ENCODE data around the gene PLA2G2D. TPM values are rescaled to one million over a fixed set of nuclear protein-coding genes. Genes with fewer than 3 reads are reported as not detected.

Gene PLA2G2D
- total RNA-seq, 1 donor = not detected

DNA sequence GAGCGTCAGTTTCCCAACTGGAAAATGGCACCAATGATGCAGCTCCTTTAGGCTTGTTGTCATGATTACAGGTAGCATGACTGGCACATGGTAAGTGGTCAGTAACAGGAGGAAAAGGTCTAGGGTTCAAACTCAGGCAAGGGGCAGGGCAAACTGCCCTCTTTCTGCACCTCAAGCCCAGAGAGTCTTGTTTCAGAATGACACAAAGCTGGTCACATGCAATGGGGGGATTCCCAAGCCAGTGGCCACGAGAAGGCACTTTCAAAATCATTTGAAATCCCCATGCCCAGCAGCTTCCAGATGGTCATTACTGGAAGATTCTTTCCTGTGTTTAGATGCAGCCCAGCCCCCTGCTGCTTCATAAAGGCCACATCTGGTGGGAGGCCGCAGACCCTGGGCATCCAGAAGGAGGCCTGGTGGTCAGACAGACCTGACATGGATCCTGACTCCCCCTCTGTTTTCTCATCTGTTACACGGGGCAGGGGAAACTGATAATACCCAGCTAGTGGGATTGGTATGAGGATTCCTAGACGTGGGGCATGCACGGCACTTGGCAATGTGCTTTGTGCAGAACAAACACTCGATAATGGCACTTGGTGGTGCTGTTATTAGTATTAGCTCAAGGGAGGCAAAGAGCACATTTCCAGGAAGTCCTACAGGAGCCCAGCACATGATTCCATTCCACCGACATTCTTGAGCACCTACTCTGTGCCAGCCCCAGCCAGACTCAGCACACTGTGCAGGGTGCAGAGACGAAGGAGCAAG lies 6.9 kb upstream of the PLA2G2D start:
- H3K4me3 ChIP-seq (ENCODE audit: low read depth, low read length) = no peak overlapping the region
- TF ChIP-seq CTCF (IDR thresholded peaks at IDR 0.05; ENCODE audit: insufficient read depth, low read depth, low read length) = no peak
- no peak for DNase-seq (ENCODE audit: low read depth)

DNA sequence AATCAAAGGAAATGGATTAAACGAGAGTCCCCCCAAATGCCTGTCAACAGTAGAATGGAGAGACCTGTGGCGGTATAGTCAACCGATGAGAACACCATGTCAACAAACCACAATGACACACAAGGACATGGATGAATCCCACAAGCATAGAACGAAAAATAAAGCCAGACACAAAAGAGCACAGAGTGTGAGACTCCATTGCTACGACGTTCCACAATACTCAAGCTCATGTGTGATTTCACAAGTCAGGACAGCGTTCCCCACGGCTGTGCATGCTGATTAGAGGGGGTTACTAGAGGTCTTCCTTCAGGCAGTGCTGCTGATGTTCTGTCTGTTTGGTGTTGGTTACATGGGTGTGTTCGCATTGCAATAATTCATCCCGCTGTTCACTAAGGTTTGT lies 5.8 kb upstream of the PLA2G2D start:
- no peak for TF ChIP-seq CTCF (IDR thresholded peaks at IDR 0.05; ENCODE audit: insufficient read depth, low read depth, low read length)
- H3K4me3 ChIP-seq (ENCODE audit: low read depth, low read length) = no peak overlapping the region
- DNase-seq (ENCODE audit: low read depth) = no peak

DNA sequence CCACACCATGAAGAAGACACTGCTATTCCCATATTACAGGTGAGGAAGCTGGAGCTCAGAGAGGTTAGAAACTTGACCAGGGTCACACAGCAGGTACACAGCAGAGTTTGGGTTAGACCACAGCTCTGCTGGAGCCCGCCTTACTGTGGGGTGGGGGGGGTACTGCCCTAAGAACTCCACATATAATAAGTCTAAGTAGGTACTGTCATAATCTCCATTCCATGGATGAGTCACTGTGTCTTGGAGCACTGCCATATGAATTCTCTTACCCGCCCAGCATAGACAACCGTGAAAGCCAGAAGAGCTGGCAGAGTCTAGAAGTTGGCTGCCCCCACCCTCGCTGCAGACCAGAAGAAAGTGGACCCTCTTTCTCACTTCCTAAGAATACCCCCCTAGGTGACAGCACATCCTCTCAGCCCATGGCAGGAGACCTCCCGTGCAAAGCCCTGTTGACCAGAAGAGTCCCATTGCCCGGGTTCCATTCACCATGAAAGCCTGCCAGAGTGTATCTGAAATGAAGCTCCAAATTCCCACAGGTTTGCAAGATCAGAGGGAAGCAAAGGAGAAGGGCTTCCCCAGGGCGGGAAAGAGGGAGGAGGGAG lies 5.2 kb upstream of the PLA2G2D start:
- peak; percentile 52 for DNase-seq (ENCODE audit: low read depth)
- H3K4me3 ChIP-seq (ENCODE audit: low read depth, low read length) = no peak overlapping the region
- TF ChIP-seq CTCF (IDR thresholded peaks at IDR 0.05; ENCODE audit: insufficient read depth, low read depth, low read length) = no peak

GRCh38 chr1:20123722-20124455 lies 4.6 kb upstream of the PLA2G2D start:
- no peak for DNase-seq (ENCODE audit: low read depth)
- TF ChIP-seq CTCF (IDR thresholded peaks at IDR 0.05; ENCODE audit: insufficient read depth, low read depth, low read length) = no peak
- no peak overlapping the region for H3K4me3 ChIP-seq (ENCODE audit: low read depth, low read length)

DNA sequence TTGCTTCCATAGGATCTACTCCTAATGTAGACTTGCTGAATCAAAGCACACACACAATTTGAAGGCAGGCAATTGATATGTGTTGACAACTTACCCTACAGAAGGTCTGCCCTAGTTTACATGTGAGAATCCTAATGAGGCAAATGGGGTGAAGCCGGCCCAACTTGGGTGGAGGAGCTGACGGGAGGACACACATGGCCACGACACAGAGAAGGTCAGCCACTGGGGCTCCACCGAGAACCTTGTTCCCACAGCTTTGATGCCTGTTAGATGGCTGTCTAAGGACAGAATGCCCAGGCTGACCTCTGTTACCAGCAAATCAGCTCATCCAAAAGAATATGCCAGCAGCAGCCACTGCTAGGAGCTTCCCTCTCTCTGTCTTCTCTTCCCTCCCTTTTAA lies 1.5 kb upstream of the PLA2G2D start:
- TF ChIP-seq CTCF (IDR thresholded peaks at IDR 0.05; ENCODE audit: insufficient read depth, low read depth, low read length) = no peak
- H3K4me3 ChIP-seq (ENCODE audit: low read depth, low read length) = no peak overlapping the region
- DNase-seq (ENCODE audit: low read depth) = no peak

DNA sequence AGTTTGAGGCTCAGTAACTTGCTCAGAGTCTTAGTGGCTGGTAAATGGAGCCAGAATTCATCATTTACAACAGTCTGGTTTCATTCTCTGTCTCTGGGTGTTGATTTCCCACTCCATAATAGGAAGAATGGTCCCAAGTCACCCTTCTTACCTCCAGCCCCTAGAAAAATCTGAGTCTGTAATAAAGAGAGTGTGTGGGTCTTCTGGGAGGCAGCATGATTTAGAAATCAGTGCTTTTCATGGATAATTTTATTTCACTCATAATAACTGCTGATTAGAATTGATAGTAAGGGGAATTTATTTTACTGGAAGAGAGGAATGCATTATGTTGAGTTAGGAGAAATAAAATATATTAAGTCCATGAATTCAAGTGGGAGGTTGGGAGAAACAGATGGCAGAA lies 2.1 kb downstream of the PLA2G2D start:
- TF ChIP-seq CTCF (IDR thresholded peaks at IDR 0.05; ENCODE audit: insufficient read depth, low read depth, low read length) = no peak
- DNase-seq (ENCODE audit: low read depth) = no peak
- H3K4me3 ChIP-seq (ENCODE audit: low read depth, low read length) = no peak overlapping the region

Measured in fibroblast of villous mesenchyme (primary cell).